DMS114 treated with DMSO at 0.1 percent for 48 hours (cell line): ENCODE data around the gene TCL1B.

ENCODE experiments used
- DNase-seq: peaks from one replicate; lab custom pipeline; 2025; ENCODE audit not compliant: unreplicated experiment; lab: John Stamatoyannopoulos, UW

Gene TCL1B

GRCh38 chr14:95666450-95666849, 19.8 kb upstream of the TCL1B start:
- DNase-seq = no peak

- no peak for DNase-seq
Observed at GRCh38 chr14:95667249-95667693, 19.0 kb upstream of the TCL1B start.

GRCh38 chr14:95668235-95668772, 17.9 kb upstream of the TCL1B start:
- no peak for DNase-seq

- DNase-seq = no peak
Observed at GRCh38 chr14:95674613-95675012, 11.6 kb upstream of the TCL1B start.

GRCh38 chr14:95675486-95675885, 10.7 kb upstream of the TCL1B start:
- DNase-seq = no peak

- DNase-seq = no peak
Observed at GRCh38 chr14:95677179-95677835, 8.9 kb upstream of the TCL1B start.

- DNase-seq = no peak
Observed at GRCh38 chr14:95679148-95679815, 6.9 kb upstream of the TCL1B start.

- DNase-seq = no peak
Observed at GRCh38 chr14:95679998-95680735, 6.1 kb upstream of the TCL1B start.

- no peak for DNase-seq
Observed at GRCh38 chr14:95681153-95681552, 5.1 kb upstream of the TCL1B start.

GRCh38 chr14:95683793-95684192, 2.4 kb upstream of the TCL1B start:
- DNase-seq = no peak

GRCh38 chr14:95686935-95687334, 709 bp downstream of the TCL1B start:
- DNase-seq = no peak

- DNase-seq = no peak
Observed at GRCh38 chr14:95689441-95689840, 3.2 kb downstream of the TCL1B start.

- no peak for DNase-seq
Observed at GRCh38 chr14:95690815-95691214, 4.6 kb downstream of the TCL1B start.

- no peak for DNase-seq
Observed at GRCh38 chr14:95691591-95691990, 5.4 kb downstream of the TCL1B start.

- no peak for DNase-seq
Observed at GRCh38 chr14:95692109-95692508, 5.9 kb downstream of the TCL1B start.

- DNase-seq = no peak
Observed at GRCh38 chr14:95695051-95695450, 8.8 kb downstream of the TCL1B start.

GRCh38 chr14:95695913-95696312, 9.7 kb downstream of the TCL1B start:
- no peak for DNase-seq

- no peak for DNase-seq
Observed at GRCh38 chr14:95696741-95697140, 10.5 kb downstream of the TCL1B start.

GRCh38 chr14:95697764-95698163, 11.5 kb downstream of the TCL1B start:
- DNase-seq = no peak

- no peak for DNase-seq
Observed at GRCh38 chr14:95698287-95698686, 12.1 kb downstream of the TCL1B start.

GRCh38 chr14:95699412-95699811, 13.2 kb downstream of the TCL1B start:
- no peak for DNase-seq
